H9 (cell line): ENCODE data around the gene NUP43. TPM values are rescaled to one million over a fixed set of nuclear protein-coding genes. Genes with fewer than 3 reads are reported as not detected.

ENCODE experiments used
- DNase-seq: peaks from one replicate; pipeline ENCODE4 v3.0.0-alpha.2; 2017
- H2AFZ ChIP-seq: one replicate; pipeline ENCODE4 v1.6.1; 2013; ENCODE audit warnings: mild to moderate bottlenecking, low read length, control low read depth, moderate library complexity
- H2AK5ac ChIP-seq: 2 replicates; pipeline ENCODE4 v1.6.1; 2013; ENCODE audit warnings: low read length, control low read depth, mixed read lengths; ENCODE audit not compliant: insufficient read length
- H2BK120ac ChIP-seq: one replicate; pipeline ENCODE4 v1.6.1; 2013; ENCODE audit warnings: low read depth, mild to moderate bottlenecking, low read length, control low read depth, inconsistent platforms; ENCODE audit not compliant: poor library complexity, severe bottlenecking
- H2BK12ac ChIP-seq: 2 replicates; pipeline ENCODE4 v1.6.1; 2013; ENCODE audit warnings: low read length, control low read depth, mixed read lengths, low read depth; ENCODE audit not compliant: insufficient read length
- H2BK15ac ChIP-seq: 2 replicates; pipeline ENCODE4 v1.6.1; 2013; ENCODE audit warnings: low read depth, low read length, control low read depth
- H2BK20ac ChIP-seq: one replicate; pipeline ENCODE4 v1.6.1; 2013; ENCODE audit warnings: low read depth, mild to moderate bottlenecking, low read length, control low read depth, inconsistent platforms; ENCODE audit not compliant: poor library complexity, severe bottlenecking
- H2BK5ac ChIP-seq: 2 replicates; pipeline ENCODE4 v1.6.1; 2013; ENCODE audit warnings: low read length, control low read depth, mixed read lengths; ENCODE audit not compliant: insufficient read length
- H3K14ac ChIP-seq: 2 replicates; pipeline ENCODE4 v1.6.1; 2013; ENCODE audit warnings: low read length, control low read depth; ENCODE audit not compliant: insufficient read depth
- H3K18ac ChIP-seq: 2 replicates; pipeline ENCODE4 v1.6.1; 2013; ENCODE audit warnings: low read depth, mild to moderate bottlenecking, mixed read lengths, low read length, control low read depth; ENCODE audit not compliant: insufficient read length
- H3K23ac ChIP-seq: 2 replicates; pipeline ENCODE4 v1.6.1; 2013; ENCODE audit warnings: low read length, control low read depth, mixed read lengths, low read depth; ENCODE audit not compliant: insufficient read length
- H3K23me2 ChIP-seq: 2 replicates; pipeline ENCODE4 v1.6.1; 2013; ENCODE audit warnings: low read depth, mild to moderate bottlenecking, mixed read lengths, low read length, control low read depth; ENCODE audit not compliant: insufficient read length, poor library complexity, severe bottlenecking
- H3K27ac ChIP-seq: 2 replicates; pipeline ENCODE4 v1.5.1; 2013; ENCODE audit warnings: low read length, control low read depth, mixed read lengths, low read depth; ENCODE audit not compliant: insufficient read length
- H3K27me3 ChIP-seq: 2 replicates; pipeline ENCODE4 v1.6.1; 2013; ENCODE audit warnings: low read length, control low read depth, inconsistent platforms; ENCODE audit not compliant: insufficient read depth
- H3K4ac ChIP-seq: 2 replicates; pipeline ENCODE4 v1.6.1; 2013; ENCODE audit warnings: low read depth, mild to moderate bottlenecking, control low read depth, inconsistent platforms, low read length, moderate library complexity
- H3K4me1 ChIP-seq: 2 replicates; pipeline ENCODE4 v1.6.1; 2013; ENCODE audit warnings: low read length, control low read depth, inconsistent platforms; ENCODE audit not compliant: insufficient read depth
- H3K4me2 ChIP-seq: 2 replicates; pipeline ENCODE4 v1.6.1; 2013; ENCODE audit warnings: low read length, control low read depth, mixed read lengths; ENCODE audit not compliant: insufficient read length, insufficient read depth
- H3K56ac ChIP-seq: 2 replicates; pipeline ENCODE4 v1.6.1; 2013; ENCODE audit warnings: low read depth, mild to moderate bottlenecking, mixed read lengths, low read length, control low read depth; ENCODE audit not compliant: insufficient read length
- H3K79me1 ChIP-seq: 2 replicates; pipeline ENCODE4 v1.6.1; 2013; ENCODE audit warnings: low read depth, mild to moderate bottlenecking, moderate library complexity, low read length, control low read depth, inconsistent platforms; ENCODE audit not compliant: insufficient read depth, poor library complexity, severe bottlenecking
- H3K79me2 ChIP-seq: 2 replicates; pipeline ENCODE4 v1.6.1; 2013; ENCODE audit warnings: low read length, control low read depth, inconsistent platforms; ENCODE audit not compliant: insufficient read depth
- H3K9ac ChIP-seq: 2 replicates; pipeline ENCODE4 v1.6.1; 2013; ENCODE audit warnings: low read length, control low read depth, mixed read lengths; ENCODE audit not compliant: insufficient read length; ENCODE audit errors: extremely low read depth
- H3K9me3 ChIP-seq: one replicate; pipeline ENCODE4 v1.6.1; 2013; ENCODE audit warnings: low read depth, low read length, inconsistent platforms; ENCODE audit not compliant: control insufficient read depth
- H3T11ph ChIP-seq: one replicate; pipeline ENCODE4 v1.6.1; 2013; ENCODE audit warnings: mild to moderate bottlenecking, low read length, control low read depth, inconsistent platforms
- H4K20me1 ChIP-seq: one replicate; pipeline ENCODE4 v1.6.1; 2013; ENCODE audit not compliant: control insufficient read depth, insufficient read length, insufficient read depth
- H4K5ac ChIP-seq: 2 replicates; pipeline ENCODE4 v1.6.1; 2013; ENCODE audit warnings: low read depth, mild to moderate bottlenecking, mixed read lengths, low read length, control low read depth; ENCODE audit not compliant: insufficient read length
- H4K8ac ChIP-seq: replicated peaks from 2 replicates; pipeline ENCODE4 v1.6.1; 2013; ENCODE audit warnings: low read length, control low read depth, mixed read lengths, low read depth; ENCODE audit not compliant: insufficient read length
- H4K91ac ChIP-seq: 2 replicates; pipeline ENCODE4 v1.6.1; 2013; ENCODE audit warnings: low read depth, mild to moderate bottlenecking, moderate library complexity, mixed read lengths, low read length, control low read depth; ENCODE audit not compliant: insufficient read length
- H3K27ac Mint-ChIP-seq, 3 experiments: 2 replicates in 2 of 3; 3 replicates in 1 of 3; pipeline ENCODE4 v1.8.0; 2020 to 2021; ENCODE audit warnings: mixed read lengths in 3 of 3, mild to moderate bottlenecking in 1 of 3, moderate library complexity in 1 of 3
- H3K27me3 Mint-ChIP-seq: 2 replicates; pipeline ENCODE4 v1.8.0; 2021; ENCODE audit warnings: low read depth, mild to moderate bottlenecking, moderate library complexity, mixed read lengths
- H3K36me3 Mint-ChIP-seq, 3 experiments: 2 replicates in 2 of 3; 3 replicates in 1 of 3; pipeline ENCODE4 v1.8.0; 2020 to 2021; ENCODE audit warnings: low read depth in 3 of 3, mixed read lengths in 3 of 3; ENCODE audit not compliant: insufficient read depth in 1 of 3
- H3K4me1 Mint-ChIP-seq, 2 experiments: 2 replicates each; pipeline ENCODE4 v1.8.0; 2020; ENCODE audit warnings: mixed read lengths in 2 of 2
- H3K4me3 Mint-ChIP-seq, 2 experiments: 2 replicates in 1 of 2; 3 replicates in 1 of 2; pipeline ENCODE4 v1.8.0; 2020 to 2021; ENCODE audit warnings: mild to moderate bottlenecking in 2 of 2, mixed read lengths in 2 of 2, moderate library complexity in 1 of 2
- H3K9me3 Mint-ChIP-seq, 2 experiments: 2 replicates in 1 of 2; 3 replicates in 1 of 2; pipeline ENCODE4 v1.8.0; 2020; ENCODE audit warnings: mild to moderate bottlenecking in 2 of 2, mixed read lengths in 2 of 2, moderate library complexity in 1 of 2
- WGBS: extraction: QIAGEN DNeasy Blood & Tissue Kit; methylation state at CpG from one replicate; pipeline ENCODE4 v1.1.7; 2013; ENCODE audit warnings: missing lambda C conversion rate, low lambda C conversion rate, mixed read lengths; ENCODE audit not compliant: insufficient read length; ENCODE audit errors: extremely low coverage; 5-methylcytosine and 5-hydroxymethylcytosine counted together
- total RNA-seq: library from RNA; stranded (reverse); gene quantifications from 2 replicates; pipeline ENCODE4 v1.2.1, GENCODE V29; 2021
- TF ChIP-seq, protein P1 (sequence below): fragments of 200-600 bp; sonication (generic); conservative IDR thresholded peaks from 3 replicates; pipeline ENCODE4 v1.8.0; 2021; ENCODE audit warnings: antibody characterized with exemption, mild to moderate bottlenecking

The NUP43 gene
- total RNA-seq, 1 experiment from 2014 or later: 92.1 TPM

DNA sequence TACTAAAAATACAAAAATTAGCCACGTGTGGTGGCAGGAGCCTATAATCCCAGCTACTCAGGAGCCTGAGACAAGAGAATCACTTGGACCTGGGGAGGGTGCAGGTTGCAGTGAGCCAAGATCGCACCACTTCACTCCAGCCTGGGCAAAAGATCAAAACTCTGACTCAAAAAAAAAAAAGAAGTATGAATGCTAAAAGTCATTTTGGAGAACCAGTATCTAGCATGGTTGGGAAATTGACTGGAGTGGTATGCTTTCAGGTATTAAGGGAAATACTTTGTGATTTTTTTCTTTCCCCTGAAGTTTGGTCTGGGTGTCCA is 33.3 kb upstream of the NUP43 start:
- H3K9me3 Mint-ChIP-seq: no peaks in the 10 kb centered on the region
- H3K27ac ChIP-seq: no peak overlapping the region
- no peak overlapping the region for H3K4me2 ChIP-seq
- TF ChIP-seq, protein P1, sequence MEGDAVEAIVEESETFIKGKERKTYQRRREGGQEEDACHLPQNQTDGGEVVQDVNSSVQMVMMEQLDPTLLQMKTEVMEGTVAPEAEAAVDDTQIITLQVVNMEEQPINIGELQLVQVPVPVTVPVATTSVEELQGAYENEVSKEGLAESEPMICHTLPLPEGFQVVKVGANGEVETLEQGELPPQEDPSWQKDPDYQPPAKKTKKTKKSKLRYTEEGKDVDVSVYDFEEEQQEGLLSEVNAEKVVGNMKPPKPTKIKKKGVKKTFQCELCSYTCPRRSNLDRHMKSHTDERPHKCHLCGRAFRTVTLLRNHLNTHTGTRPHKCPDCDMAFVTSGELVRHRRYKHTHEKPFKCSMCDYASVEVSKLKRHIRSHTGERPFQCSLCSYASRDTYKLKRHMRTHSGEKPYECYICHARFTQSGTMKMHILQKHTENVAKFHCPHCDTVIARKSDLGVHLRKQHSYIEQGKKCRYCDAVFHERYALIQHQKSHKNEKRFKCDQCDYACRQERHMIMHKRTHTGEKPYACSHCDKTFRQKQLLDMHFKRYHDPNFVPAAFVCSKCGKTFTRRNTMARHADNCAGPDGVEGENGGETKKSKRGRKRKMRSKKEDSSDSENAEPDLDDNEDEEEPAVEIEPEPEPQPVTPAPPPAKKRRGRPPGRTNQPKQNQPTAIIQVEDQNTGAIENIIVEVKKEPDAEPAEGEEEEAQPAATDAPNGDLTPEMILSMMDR: no peak
- H2BK120ac ChIP-seq: no peak overlapping the region
- WGBS: no CpG with 5 or more reads among the region's 2 CpGs
- H3K79me2 ChIP-seq: no peaks in the 10 kb centered on the region
- H4K5ac ChIP-seq: no peak overlapping the region
- no peaks in the 10 kb centered on the region for H3K4me1 Mint-ChIP-seq
- H3K27ac Mint-ChIP-seq: no peak overlapping the region; a peak in 1 of 7 replicates
- no peaks in the 10 kb centered on the region for H3K79me1 ChIP-seq
- no peak overlapping the region for H4K91ac ChIP-seq
- no peak overlapping the region for H2BK12ac ChIP-seq
- H3K27me3 ChIP-seq: no peaks in the 10 kb centered on the region
- no peak overlapping the region for H3K9ac ChIP-seq
- no peak overlapping the region for H3K18ac ChIP-seq
- no peaks in the 10 kb centered on the region for H3K23me2 ChIP-seq
- H3K9me3 ChIP-seq: no peaks in the 10 kb centered on the region
- no peak overlapping the region for H3K4ac ChIP-seq
- H4K8ac ChIP-seq: no peak overlapping the region
- H3K14ac ChIP-seq: no peak overlapping the region
- no peak overlapping the region for H2BK5ac ChIP-seq
- no peak overlapping the region for H2AFZ ChIP-seq
- no peak overlapping the region for H3K23ac ChIP-seq
- H3K36me3 Mint-ChIP-seq: peaks cover 19 to 54% (median 23%) of the 10 kb centered on the region in 3 experiments
- H3T11ph ChIP-seq: no peak overlapping the region
- no peak for DNase-seq
- no peak overlapping the region for H2BK20ac ChIP-seq
- no peaks in the 10 kb centered on the region for H3K27me3 Mint-ChIP-seq
- H2AK5ac ChIP-seq: no peak overlapping the region
- no peaks in the 10 kb centered on the region for H4K20me1 ChIP-seq
- no peak overlapping the region for H3K4me3 Mint-ChIP-seq
- no peaks in the 10 kb centered on the region for H3K4me1 ChIP-seq
- H2BK15ac ChIP-seq: no peak overlapping the region
- H3K56ac ChIP-seq: no peak overlapping the region
